GM12873 (cell line): ENCODE measurements around the gene ATP6V1B1.

Source experiments
- CTCF ChIP-seq: IDR thresholded peaks from 2 replicates; pipeline ENCODE4 v1.5.1; 2012; ENCODE audit warnings: low read depth, mild to moderate bottlenecking, moderate library complexity, low read length, control low read depth; ENCODE audit not compliant: insufficient read depth; ENCODE audit errors: missing control alignments

Gene ATP6V1B1

DNA sequence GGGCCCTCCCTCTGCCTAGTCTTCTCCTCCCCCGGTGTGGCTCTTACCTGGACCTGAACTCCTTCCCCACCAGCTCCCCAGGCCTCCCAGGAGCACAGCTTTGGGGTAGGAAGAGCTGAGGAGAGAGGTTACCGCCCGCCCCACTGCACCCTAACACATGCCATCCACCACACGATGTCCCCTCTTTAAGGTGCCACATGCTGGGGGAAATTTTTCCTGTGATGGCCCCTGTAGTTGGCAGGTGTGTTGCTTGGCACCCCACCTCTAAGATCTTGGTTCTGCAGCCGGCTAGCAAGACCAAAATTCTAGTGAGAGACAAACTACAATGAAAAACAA, 65.9 kb downstream of the ATP6V1B1 start:
- no peak for TF ChIP-seq CTCF

- no peak for TF ChIP-seq CTCF
These were observed 66.4 kb downstream of the ATP6V1B1 start for GRCh38 chr2:71001981-71002570.

DNA sequence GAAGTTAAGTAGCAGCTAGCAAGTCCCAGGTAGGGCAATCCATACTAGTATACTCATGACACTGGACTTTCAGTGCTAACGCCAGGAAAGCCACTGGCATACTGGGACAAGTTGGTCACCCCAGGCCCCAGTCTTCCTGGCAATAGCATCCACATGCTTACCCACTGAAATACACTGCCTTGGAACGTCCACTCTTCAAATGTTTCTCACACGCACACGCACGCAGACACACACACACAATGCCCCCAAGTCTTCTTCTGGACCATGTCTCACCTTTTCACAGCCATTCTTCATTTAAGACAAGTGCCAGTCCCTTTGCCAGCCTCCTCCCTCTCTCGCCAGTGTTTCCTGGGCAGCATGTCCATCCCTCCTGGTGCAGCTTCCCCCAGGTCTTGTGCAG, 67.7 kb downstream of the ATP6V1B1 start:
- TF ChIP-seq CTCF = no peak

GRCh38 chr2:71003966-71004755, 68.5 kb downstream of the ATP6V1B1 start:
- no peak for TF ChIP-seq CTCF

- no peak for TF ChIP-seq CTCF
These were observed 69.2 kb downstream of the ATP6V1B1 start for GRCh38 chr2:71004857-71005256.

DNA sequence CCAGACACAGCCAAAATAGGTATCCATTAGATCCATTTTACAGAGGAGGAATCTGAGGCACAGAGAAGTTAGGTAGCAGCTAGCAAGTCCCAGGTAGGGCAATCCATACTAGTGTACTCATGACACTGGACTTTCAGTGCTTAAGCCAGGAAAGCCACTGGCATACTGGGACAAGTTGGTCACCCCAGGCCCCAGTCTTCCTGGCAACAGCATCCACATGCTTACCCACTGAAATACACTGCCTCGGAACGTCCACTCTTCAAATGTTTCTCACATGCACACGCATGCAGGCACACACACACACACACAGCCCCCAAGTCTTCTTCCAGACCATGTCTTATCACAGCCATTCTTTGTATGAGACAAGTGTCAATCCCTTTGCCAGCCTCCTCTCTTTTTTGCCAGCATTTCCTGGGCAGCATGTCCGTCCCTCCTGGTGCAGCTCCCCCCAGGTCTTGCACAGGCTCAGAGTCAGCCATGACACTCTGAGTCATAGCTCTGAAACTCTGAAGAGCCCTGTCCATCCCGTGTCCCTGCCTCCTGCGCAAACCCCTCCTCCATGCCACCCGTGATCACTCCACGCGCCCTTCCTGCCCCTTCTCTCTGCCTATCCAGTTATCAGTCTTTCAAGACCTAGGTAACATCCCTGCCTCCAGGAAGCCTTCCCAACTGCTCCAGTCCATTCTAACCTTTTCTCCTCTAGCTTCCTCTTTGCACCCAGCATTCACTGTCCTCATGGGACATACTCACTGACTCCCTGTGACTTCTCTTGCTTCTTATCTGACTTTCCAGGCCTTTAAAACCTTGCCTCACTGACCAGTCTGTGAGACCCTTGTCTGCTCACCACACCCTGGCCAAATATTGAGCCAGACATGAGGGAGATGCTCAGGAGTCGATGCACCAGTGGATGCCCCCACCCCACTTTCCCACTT, 69.8 kb downstream of the ATP6V1B1 start:
- no peak for TF ChIP-seq CTCF

DNA sequence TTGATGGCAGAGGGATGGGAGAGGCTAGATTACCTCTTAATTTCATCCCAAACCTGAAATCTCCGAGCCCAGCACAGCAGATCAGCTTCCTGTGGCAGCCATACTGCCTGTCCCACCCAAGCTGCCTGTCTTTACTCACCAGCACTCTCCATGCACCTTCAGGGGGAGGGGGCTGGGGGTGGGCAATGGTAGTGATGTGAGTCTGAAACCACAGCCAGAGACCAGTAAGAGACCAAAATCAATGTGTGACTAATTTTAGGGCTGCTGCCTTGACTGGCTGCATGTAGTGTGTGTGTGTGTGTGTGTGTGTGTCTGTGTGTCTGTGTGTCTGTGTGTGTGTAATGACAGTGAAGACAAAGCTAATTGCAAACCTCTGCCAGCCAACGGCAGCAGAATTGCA, 70.6 kb downstream of the ATP6V1B1 start:
- TF ChIP-seq CTCF = no peak
